Measurements from ENCODE around the gene AMIGO2.

Gene AMIGO2

DNA sequence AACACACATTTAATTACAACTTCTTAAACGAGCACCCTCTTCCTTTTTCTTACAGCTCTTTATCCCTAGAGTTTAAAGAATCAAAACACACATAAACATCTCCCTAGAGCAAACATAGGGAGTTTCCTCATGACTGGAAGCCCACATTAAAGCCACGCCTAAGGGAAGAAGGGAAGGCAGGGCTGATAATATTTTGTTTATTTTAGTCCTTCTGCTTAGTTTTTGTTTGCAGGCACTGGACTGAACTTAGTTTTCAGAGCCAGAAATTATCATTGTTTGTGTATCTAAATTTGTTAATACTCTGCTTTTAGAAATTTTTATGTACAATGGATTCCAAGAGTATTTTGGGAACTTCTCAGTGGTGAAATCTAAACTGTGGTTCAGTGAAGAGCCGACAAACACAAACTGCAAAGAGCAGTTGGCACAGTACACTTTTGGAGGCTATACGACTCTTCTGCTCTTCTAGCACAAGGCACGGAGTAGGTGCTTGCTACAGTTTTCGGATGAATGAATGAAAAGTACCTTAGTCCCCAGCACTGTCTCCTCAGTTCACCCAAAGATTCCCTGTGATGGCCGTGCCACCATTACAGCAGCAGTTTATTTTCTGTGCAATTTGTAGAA is 17.6 kb upstream of the AMIGO2 start:
- DNase-seq (ENCODE audit: low spot score): no peak

DNA sequence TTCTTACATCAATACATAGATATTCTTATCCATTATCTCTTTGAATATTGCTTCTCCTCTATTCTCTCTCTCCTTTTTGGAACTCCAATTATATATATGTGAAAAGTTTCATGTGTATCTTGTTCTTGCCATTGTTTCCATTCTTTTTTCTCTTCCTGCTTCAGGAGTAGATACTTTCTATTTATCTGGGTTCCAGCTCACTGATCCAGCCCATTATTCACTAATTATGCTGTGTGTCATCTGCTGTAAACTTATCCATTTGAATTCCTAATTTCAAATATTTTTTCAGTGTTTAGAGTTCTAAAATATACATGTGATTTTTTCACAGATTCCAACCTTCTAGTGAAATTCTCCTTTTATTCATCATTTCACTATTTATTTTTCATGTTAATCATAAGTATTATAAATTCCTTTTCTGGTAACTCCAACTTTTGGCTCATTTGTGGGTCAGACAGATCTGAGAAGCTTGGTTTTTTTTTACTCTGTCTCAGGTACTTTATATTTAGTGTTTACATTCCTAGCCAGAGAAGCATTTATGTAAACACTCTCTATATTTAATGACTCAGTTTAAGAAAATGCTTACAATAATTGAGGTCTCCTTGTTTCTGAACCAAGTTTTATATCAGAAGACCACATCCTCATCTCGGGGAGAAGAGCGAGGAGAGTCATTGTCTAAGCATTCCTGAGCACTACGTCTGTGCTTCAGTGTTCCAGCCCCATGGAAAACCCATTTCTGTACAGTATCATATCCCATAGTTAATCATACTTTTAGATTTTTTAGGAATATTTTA is 15.9 kb upstream of the AMIGO2 start:
- DNase-seq (ENCODE audit: low spot score): no peak

DNA sequence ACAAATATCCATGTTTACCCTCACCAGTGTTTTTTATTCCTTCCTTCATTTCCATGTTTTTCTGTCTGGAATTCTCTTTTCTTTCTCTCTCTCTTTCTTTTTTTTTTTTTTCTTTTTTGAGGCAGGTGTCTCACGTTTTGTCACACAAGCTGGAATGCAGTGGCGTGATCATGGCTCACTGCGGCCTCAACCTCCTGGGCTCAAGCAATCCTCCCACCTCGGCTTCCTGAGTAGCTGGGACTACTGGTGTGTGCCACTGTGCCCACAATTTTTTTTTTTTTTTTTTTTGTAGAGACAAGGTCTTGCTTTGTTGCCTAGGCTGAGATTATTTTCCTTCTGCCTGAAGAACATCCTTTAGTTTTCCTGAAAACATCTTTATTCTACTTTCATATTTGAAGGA is 15.0 kb upstream of the AMIGO2 start:
- DNase-seq (ENCODE audit: low spot score): no peak

GRCh38 chr12:47091009-47091408 is 11.2 kb upstream of the AMIGO2 start:
- no peak for DNase-seq (ENCODE audit: low spot score)

DNA sequence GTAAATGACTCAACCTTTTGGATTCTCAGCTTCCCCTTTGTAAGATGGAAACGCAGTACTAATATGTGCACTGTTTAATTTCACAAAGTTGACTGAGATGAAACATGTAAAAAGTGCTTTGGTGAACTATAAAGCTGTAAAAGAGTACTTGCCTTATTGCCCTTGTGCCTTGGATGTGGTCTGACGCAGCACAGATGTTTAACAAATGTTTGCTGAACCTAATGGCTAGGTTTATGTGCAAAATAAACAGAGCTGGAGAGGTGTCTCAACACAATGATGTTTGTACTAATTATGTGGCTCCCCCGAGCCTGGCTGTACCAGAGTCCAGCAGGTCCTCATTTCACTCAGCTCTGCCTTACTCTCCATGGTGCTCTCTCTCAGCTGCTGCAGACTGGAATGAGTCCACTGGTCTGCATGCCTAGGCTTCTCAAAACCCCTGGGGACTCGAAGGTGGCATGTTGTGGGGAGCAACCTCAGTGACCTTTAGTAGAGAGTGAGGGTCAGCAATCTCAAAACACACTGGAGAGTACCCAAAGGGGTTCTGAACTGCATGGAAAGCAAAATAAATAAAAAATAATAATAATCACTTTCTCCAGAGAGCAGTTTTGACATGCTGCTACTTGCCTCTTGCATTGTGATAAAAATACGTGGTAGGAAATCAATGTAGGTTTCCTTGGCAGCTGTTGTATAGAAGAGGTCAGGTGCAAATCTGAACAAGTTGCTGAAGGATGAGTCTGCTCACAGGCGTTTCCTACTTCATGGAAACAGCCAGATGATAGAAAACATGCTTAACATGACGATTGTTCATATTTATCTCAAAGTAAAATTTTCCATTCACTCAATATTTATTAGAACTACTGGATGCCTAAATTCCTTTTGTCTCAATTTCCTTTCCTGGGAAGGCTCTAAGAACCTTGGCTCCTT is 8.5 kb upstream of the AMIGO2 start:
- no peak for DNase-seq (ENCODE audit: low spot score)

GRCh38 chr12:47087088-47087688 is 7.4 kb upstream of the AMIGO2 start:
- no peak for DNase-seq (ENCODE audit: low spot score)

GRCh38 chr12:47085815-47086252 is 6.1 kb upstream of the AMIGO2 start:
- DNase-seq (ENCODE audit: low spot score): no peak

GRCh38 chr12:47084172-47084571 is 4.4 kb upstream of the AMIGO2 start:
- no peak for DNase-seq (ENCODE audit: low spot score)

- peak; percentile 7 for DNase-seq (ENCODE audit: low spot score)
Observed at GRCh38 chr12:47082796-47083621, 3.2 kb upstream of the AMIGO2 start.

- no peak for DNase-seq (ENCODE audit: low spot score)
Observed at GRCh38 chr12:47082283-47082682, 2.5 kb upstream of the AMIGO2 start.

DNA sequence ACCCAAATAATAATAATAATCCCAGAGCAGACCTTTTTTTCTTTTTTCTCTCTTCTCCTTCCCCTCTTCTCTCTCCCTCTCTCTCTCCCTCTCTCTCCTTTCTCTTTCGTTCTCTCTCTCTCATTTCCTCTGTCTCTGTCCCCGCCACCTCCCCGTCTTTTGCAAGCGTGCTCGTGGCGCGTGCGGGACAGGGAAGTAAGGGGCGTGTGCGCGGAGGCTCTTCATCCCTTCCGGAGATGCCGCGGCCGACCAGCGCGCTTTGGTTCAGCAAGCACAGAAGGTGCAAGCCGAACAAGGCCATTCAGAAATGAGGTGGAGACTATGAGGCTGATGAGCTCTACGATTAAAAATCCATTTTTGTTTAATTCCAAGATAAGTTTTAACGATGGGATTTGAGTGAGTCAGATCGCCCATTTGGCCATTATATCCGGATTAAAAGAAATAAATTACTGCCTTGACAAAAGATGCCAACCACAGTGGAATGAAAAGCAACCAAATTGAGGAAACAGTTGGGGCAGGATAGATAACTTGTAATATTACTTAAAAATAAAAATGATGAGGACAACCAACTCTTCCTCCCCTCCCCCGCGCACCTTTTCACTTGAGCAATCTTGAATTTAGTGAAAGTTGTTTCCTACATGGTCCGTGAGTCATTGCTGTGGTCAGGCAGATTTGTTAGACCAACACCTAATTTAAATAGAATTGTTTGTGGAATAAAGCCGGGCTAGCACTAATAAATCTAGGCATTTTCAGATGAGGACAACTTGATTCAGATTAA is 1.2 kb upstream of the AMIGO2 start:
- DNase-seq (ENCODE audit: low spot score): peak; percentile 43

DNA sequence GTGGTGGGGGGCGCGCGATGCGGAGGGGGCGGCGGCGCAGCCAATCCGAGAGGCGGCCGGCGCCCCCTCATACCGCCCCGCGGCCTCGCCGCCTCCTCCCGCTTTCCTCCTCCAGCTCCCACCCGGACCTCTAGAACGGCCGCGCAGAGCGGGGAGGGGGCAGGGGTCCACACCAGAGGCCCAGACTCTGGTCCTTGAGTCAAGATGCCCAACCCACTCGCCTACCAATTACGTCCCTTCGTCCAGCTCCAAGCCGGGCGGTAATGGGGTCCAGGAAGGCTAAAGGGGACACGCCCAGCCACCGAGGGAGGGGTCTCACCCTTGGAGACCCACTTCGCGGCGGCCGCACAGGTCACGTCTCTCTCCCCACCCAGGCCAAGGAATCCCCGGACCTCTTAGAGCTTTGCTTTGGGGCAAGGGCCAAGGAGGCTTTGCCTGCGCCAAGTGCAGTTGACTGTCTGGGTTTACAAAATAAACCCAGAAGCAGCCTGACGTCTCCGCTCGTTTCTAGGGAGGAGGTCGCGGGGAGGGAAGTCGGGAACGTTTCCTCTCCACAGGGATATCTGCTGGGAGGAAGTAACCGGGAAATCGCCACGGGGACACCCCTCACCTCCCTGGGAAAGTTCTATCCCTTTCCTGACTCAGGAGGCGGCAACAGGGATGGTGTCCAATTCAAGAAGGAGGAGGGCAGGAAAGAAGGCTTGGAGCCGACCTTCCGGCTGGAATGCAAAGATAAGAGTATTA is 394 bp upstream of the AMIGO2 start:
- DNase-seq (ENCODE audit: low spot score): peak; percentile 17

- DNase-seq (ENCODE audit: low spot score): peak; percentile 47
Observed at GRCh38 chr12:47078733-47079467, 859 bp downstream of the AMIGO2 start.

DNA sequence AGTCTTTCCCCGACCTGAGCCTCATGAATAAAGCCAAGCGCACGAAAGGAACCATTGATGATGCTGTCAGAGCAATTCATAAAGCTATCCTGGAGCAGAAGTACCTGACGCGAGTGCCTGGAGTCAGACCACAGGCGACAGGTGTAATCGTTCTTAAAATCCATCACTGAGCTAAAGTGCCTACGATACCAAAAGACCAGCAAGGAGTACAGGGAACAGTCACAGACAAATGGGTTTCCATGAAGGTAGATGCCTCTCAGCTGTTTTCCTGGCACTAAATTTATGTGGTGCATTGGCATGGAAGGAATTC is 1.7 kb downstream of the AMIGO2 start:
- DNase-seq (ENCODE audit: low spot score): no peak

GRCh38 chr12:47077206-47078085 is 2.3 kb downstream of the AMIGO2 start:
- DNase-seq (ENCODE audit: low spot score): no peak

DNA sequence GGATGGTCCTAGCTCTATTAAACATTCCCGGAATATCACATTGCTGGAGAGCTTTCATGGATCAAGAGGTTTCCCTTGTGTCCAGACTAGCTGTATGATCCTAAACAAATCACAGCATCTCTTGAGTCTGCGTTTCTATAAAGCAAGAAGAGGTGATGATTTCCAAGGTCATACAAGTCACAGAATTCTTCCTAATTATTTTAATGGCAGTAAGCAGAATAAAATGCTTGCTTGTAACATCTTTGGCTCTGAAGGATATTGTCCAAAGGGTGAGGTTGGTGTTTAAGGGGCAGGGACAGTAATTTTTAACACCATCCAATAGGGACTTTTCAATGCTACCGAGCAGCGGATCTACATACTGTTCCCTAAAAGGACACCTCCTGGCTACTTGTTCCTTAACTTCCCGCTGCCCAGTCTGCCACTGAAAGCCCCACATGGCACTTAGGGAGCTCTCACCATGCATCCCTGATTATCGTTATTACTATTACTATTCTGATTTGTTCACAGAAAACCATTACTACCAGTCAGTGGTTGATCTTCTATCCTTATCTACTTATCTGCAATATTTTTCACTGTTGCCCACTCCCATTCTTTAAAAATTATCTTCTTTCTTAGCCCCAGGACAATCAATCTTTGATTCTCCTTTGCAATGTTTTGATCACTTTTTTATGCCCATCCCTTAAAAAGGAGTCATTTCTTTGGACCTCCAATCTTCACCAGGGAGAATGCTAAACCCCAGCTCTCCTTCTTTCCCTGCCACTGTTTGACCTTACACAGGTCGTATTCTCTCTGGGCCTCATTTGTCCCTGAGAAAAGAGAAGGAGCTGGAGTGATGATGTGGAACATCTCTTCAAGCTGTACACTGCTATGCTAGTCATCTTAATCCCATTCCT is 4.3 kb downstream of the AMIGO2 start:
- DNase-seq (ENCODE audit: low spot score): no peak

- DNase-seq (ENCODE audit: low spot score): no peak
Observed at GRCh38 chr12:47074757-47075156, 5.0 kb downstream of the AMIGO2 start.
